ENCODE results near the gene GFPT2. TPM values are rescaled to one million over a fixed set of nuclear protein-coding genes. Genes with fewer than 3 reads are reported as not detected.
"Not testable (repeated sequence)": the region's sequence is repeated elsewhere in the genome, so short reads cannot be mapped to it uniquely, and the experiment has no call there.

Gene GFPT2
- total RNA-seq, 1 experiment from 2014 or later = 112 TPM

GRCh38 chr5:180311216-180311615 is 41.9 kb downstream of the GFPT2 start:
- no peak for DNase-seq (ENCODE audit: low read depth)

- DNase-seq (ENCODE audit: low read depth) = no peak
Measured at GRCh38 chr5:180306796-180307195, 46.3 kb downstream of the GFPT2 start.

GRCh38 chr5:180305481-180305880 is 47.7 kb downstream of the GFPT2 start:
- DNase-seq (ENCODE audit: low read depth) = no peak

GRCh38 chr5:180304431-180305375 is 48.4 kb downstream of the GFPT2 start:
- no peak for DNase-seq (ENCODE audit: low read depth)

- no peak for DNase-seq (ENCODE audit: low read depth)
Measured at GRCh38 chr5:180304016-180304292, 49.2 kb downstream of the GFPT2 start.

GRCh38 chr5:180303226-180304015 is 49.7 kb downstream of the GFPT2 start:
- DNase-seq (ENCODE audit: low read depth) = no peak

GRCh38 chr5:180302256-180302655 is 50.9 kb downstream of the GFPT2 start:
- DNase-seq (ENCODE audit: low read depth) = no peak

GRCh38 chr5:180301253-180301652 is 51.9 kb downstream of the GFPT2 start:
- no peak for DNase-seq (ENCODE audit: low read depth)

- no peak for DNase-seq (ENCODE audit: low read depth)
Measured at GRCh38 chr5:180299526-180299925, 53.6 kb downstream of the GFPT2 start.

- DNase-seq (ENCODE audit: low read depth) = not testable (repeated sequence)
Measured at GRCh38 chr5:180299014-180299413, 54.1 kb downstream of the GFPT2 start.

- no peak for DNase-seq (ENCODE audit: low read depth)
Measured at GRCh38 chr5:180297587-180298282, 55.4 kb downstream of the GFPT2 start.

- DNase-seq (ENCODE audit: low read depth) = no peak
Measured at GRCh38 chr5:180296771-180297170, 56.4 kb downstream of the GFPT2 start.

- no peak for DNase-seq (ENCODE audit: low read depth)
Measured at GRCh38 chr5:180294913-180295555, 58.1 kb downstream of the GFPT2 start.

- no peak for DNase-seq (ENCODE audit: low read depth)
Measured at GRCh38 chr5:180294411-180294810, 58.7 kb downstream of the GFPT2 start.

- peak; percentile 37 for DNase-seq (ENCODE audit: low read depth)
Measured at GRCh38 chr5:180291943-180292831, 60.9 kb downstream of the GFPT2 start, which contains the start of gene MAPK9. Gene MAPK9 (minus strand): TSS chr5:180292083. CDS start chr5:180280561, 11,522 bp downstream.

GRCh38 chr5:180291234-180291940 is 61.7 kb downstream of the GFPT2 start:
- DNase-seq (ENCODE audit: low read depth) = no peak

- no peak for DNase-seq (ENCODE audit: low read depth)
Measured at GRCh38 chr5:180290568-180291233, 62.4 kb downstream of the GFPT2 start.

- DNase-seq (ENCODE audit: low read depth) = no peak
Measured at GRCh38 chr5:180289966-180290365, 63.2 kb downstream of the GFPT2 start.

- DNase-seq (ENCODE audit: low read depth) = no peak
Measured at GRCh38 chr5:180289433-180289832, 63.7 kb downstream of the GFPT2 start.

Data from HT1080 (cell line).